Measurements from ENCODE around the gene CKAP5.

DNA sequence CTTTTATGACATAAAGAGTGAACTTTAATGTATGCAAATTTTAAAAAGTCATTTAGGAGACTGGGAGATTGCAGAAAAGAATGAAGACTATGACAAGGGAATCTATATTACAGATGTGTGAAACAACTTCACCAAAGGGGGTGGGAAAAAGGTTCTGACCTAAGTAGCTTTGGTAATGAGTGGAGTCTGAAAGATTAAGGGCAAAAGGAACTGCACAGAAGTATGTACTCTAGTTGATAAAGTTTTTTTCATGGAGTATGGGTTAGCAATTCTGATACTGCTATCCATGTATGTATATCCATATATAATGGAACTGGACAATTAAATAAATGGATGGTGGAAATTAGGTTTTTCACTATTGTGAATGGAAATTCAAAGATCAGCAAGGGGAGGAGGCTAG lies 9.2 kb downstream of the CKAP5 start:
- TF ChIP-seq POLR2A (IDR thresholded peaks at IDR 0.05; ENCODE audit: low read length), result no peak
- no peak for TF ChIP-seq GATA1 (IDR thresholded peaks at IDR 0.05; ENCODE audit: low read depth, low read length)

Measured in erythroblast (primary cell).